AG09309 (cell line): ENCODE data around the gene HAUS5.

Experiments
- DNase-seq: peaks from one replicate; pipeline ENCODE4 v3.0.0-alpha.2; 2010; ENCODE audit warnings: low read depth
- H3K4me3 ChIP-seq: 2 replicates; pipeline ENCODE4 v1.5.1; 2011; ENCODE audit warnings: mild to moderate bottlenecking, low read depth, low read length, moderate library complexity; ENCODE audit not compliant: control insufficient read depth
- CTCF ChIP-seq: IDR thresholded peaks from 2 replicates; pipeline ENCODE4 v1.5.1; 2011; ENCODE audit warnings: mild to moderate bottlenecking, low read depth, low read length, inconsistent platforms; ENCODE audit not compliant: insufficient read depth, control insufficient read depth; ENCODE audit errors: missing control alignments

Gene HAUS5

DNA sequence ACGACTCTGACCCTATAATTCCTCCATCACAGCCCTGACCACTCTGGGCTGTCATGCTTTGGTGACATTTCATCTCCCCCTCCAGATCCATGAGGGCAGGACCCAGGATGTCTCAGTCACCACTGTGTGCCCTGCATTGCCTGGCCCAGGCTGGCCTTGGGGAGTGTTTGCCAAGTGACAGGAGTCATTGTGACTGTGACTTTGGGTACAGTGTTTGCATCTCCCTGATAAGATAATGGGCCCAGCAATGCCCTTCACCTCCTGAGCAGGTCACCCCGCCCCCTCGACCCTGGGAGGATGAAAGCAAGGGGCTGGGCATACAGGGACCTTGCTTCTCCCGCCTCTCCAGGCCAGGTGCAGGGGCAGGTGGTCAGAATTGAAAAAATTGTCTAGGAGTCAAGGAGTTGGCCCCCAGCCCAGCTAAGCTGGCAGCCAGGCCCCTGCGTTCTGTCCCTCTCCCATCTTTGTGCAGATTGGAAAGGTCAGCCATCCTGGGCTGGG, 43.2 kb upstream of the HAUS5 start:
- DNase-seq: no peak
- no peak for TF ChIP-seq CTCF

GRCh38 chr19:35571406-35571965, 41.0 kb upstream of the HAUS5 start:
- no peak for DNase-seq
- TF ChIP-seq CTCF: no peak
- H3K4me3 ChIP-seq: no peak overlapping the region

More for the DNA sequence above, 43.2 kb upstream of the HAUS5 start:
- no peak overlapping the region for H3K4me3 ChIP-seq

- H3K4me3 ChIP-seq: no peak overlapping the region
- TF ChIP-seq CTCF: no peak
- DNase-seq: no peak
Measured at GRCh38 chr19:35577918-35578317, 34.6 kb upstream of the HAUS5 start.

DNA sequence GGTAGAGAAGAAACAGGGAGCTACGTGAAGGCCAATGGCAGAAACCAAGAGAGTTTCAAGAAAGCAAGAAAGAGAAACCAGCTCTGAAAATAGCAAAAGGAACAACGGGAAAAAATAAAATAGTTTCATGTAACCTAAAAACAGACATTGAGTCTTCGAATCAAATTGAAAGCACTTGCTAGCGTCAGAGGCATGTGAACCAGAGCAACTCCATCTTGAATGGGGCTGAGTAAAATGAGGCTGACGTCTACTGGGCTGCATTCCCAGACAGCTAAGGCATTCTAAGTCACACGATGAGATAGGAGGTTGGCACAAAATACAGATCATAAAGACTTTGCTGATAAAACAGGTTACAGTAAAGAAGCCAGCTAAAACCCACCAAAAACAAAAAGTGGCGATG, 33.8 kb upstream of the HAUS5 start:
- no peak overlapping the region for H3K4me3 ChIP-seq
- no peak for DNase-seq
- TF ChIP-seq CTCF: no peak

DNA sequence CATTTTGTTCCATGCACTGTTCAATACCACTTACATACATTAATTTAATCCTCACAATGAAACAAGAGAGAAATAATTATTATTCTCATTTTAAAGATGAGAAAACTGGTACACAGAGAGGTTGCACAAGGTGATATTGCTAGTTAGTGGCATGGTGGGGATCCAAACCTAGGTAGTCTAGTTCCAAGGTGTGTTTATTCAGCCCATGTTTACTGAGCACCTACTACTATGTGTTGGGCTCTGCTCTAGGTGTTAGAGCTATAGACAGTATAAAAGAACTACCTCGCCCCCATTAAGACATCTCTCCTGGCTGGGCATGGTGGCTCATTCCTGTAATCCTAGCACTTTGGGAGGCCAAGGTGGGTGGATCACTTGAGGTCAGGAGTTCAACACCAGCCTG, 29.8 kb upstream of the HAUS5 start:
- no peak for TF ChIP-seq CTCF
- no peak overlapping the region for H3K4me3 ChIP-seq
- no peak for DNase-seq

GRCh38 chr19:35585848-35586247, 26.7 kb upstream of the HAUS5 start, which contains the start of gene PMIS2:
Gene PMIS2 (plus strand): TSS chr19:35586173. CDS start chr19:35586260, 87 bp downstream.
- no peak for TF ChIP-seq CTCF
- no peak within 1 kb of the TSS for H3K4me3 ChIP-seq
- no peak for DNase-seq
